ENCODE data around the gene RBMS1. TPM values are rescaled to one million over a fixed set of nuclear protein-coding genes. Genes with fewer than 3 reads are reported as not detected.

The RBMS1 gene
- polyA plus RNA-seq, 1 donor from 2014 or later = 8.4 TPM

GRCh38 chr2:160397530-160397865 lies 96.1 kb downstream of the RBMS1 start:
- H3K9ac ChIP-seq (ENCODE audit: low read length) = no peak overlapping the region
- no peaks in the 10 kb centered on the region for H3F3A ChIP-seq (ENCODE audit: insufficient read depth, low read length, poor library complexity, severe bottlenecking)
- H3K9me3 ChIP-seq (ENCODE audit: low read length) = no peaks in the 10 kb centered on the region
- no peak overlapping the region for H3K4me2 ChIP-seq (ENCODE audit: low read length)
- no peaks in the 10 kb centered on the region for H3K79me2 ChIP-seq (replicated peaks; ENCODE audit: insufficient read depth, low read length)
- no peaks in the 10 kb centered on the region for H3K36me3 ChIP-seq (ENCODE audit: insufficient read depth, low read length)
- no peak overlapping the region for H3K27ac ChIP-seq (ENCODE audit: low read length)
- H3K4me3 ChIP-seq (ENCODE audit: low read length) = no peak overlapping the region
- peaks cover 63% of the 10 kb centered on the region for H3K27me3 ChIP-seq (ENCODE audit: insufficient read depth, low read depth, low read length)
- TF ChIP-seq RAD21 (conservative IDR thresholded peaks at IDR 0.05) = no peak
- no peak for TF ChIP-seq CTCF (IDR thresholded peaks at IDR 0.05; ENCODE audit: poor library complexity, severe bottlenecking)
- TF ChIP-seq MXI1 (conservative IDR thresholded peaks at IDR 0.05; ENCODE audit: poor library complexity, severe bottlenecking) = no peak
- no peak for TF ChIP-seq EZH2 (IDR thresholded peaks at IDR 0.05; ENCODE audit: borderline replicate concordance, insufficient read depth, low read length, poor library complexity, severe bottlenecking)
- TF ChIP-seq TAF1 (IDR thresholded peaks at IDR 0.05; ENCODE audit: low read depth) = no peak
- no peak for TF ChIP-seq REST (IDR thresholded peaks at IDR 0.05; ENCODE audit: borderline replicate concordance)
- no peak for TF ChIP-seq SMC3 (conservative IDR thresholded peaks at IDR 0.05; ENCODE audit: poor library complexity)
- no peak for TF ChIP-seq POLR2AphosphoS5 (IDR thresholded peaks at IDR 0.05)
- TF ChIP-seq EP300 (conservative IDR thresholded peaks at IDR 0.05; ENCODE audit: poor library complexity, severe bottlenecking) = no peak
- no peak overlapping the region for H2AFZ ChIP-seq (ENCODE audit: low read depth, low read length)
- H4K20me1 ChIP-seq (ENCODE audit: insufficient read depth) = no peaks in the 10 kb centered on the region
- H3K9me2 ChIP-seq (ENCODE audit: insufficient read depth, low read length) = no peaks in the 10 kb centered on the region

- no peak overlapping the region for H3K9ac ChIP-seq (ENCODE audit: low read length)
- H3K36me3 ChIP-seq (ENCODE audit: insufficient read depth, low read length) = no peaks in the 10 kb centered on the region
- H4K20me1 ChIP-seq (ENCODE audit: insufficient read depth) = no peaks in the 10 kb centered on the region
- no peaks in the 10 kb centered on the region for H3F3A ChIP-seq (ENCODE audit: insufficient read depth, low read length, poor library complexity, severe bottlenecking)
- no peak overlapping the region for H2AFZ ChIP-seq (ENCODE audit: low read depth, low read length)
- H3K27ac ChIP-seq (ENCODE audit: low read length) = no peak overlapping the region
- H3K4me2 ChIP-seq (ENCODE audit: low read length) = no peak overlapping the region
- TF ChIP-seq CTCF (IDR thresholded peaks at IDR 0.05; ENCODE audit: poor library complexity, severe bottlenecking) (no peak), MXI1 (conservative IDR thresholded peaks at IDR 0.05; ENCODE audit: poor library complexity, severe bottlenecking) (no peak), RAD21 (conservative IDR thresholded peaks at IDR 0.05) (no peak), TAF1 (IDR thresholded peaks at IDR 0.05; ENCODE audit: low read depth) (no peak)
- no peaks in the 10 kb centered on the region for H3K79me2 ChIP-seq (replicated peaks; ENCODE audit: insufficient read depth, low read length)
- H3K27me3 ChIP-seq (ENCODE audit: insufficient read depth, low read depth, low read length) = peaks cover 30% of the 10 kb centered on the region
- no peaks in the 10 kb centered on the region for H3K9me3 ChIP-seq (ENCODE audit: low read length)
- no peaks in the 10 kb centered on the region for H3K9me2 ChIP-seq (ENCODE audit: insufficient read depth, low read length)
- H3K4me3 ChIP-seq (ENCODE audit: low read length) = no peak overlapping the region
Measured at GRCh38 chr2:160394153-160394552, 99.5 kb downstream of the RBMS1 start.

Measured in neural cell (in vitro differentiated cells).